ENCODE data around the gene FBXL2.

- TF ChIP-seq CTCF (conservative IDR thresholded peaks at IDR 0.05; ENCODE audit: low read length) (no peak), EZH2phosphoT487 (IDR thresholded peaks at IDR 0.05; ENCODE audit: borderline replicate concordance, low read depth, low read length) (no peak)
These were observed 7.9 kb upstream of the FBXL2 start for GRCh38 chr3:33269385-33269784.

Measured in OCI-LY7 (cell line).